Measurements from ENCODE around the gene SPEG.
"Not testable (repeated sequence)": the region's sequence is repeated elsewhere in the genome, so short reads cannot be mapped to it uniquely, and the experiment has no call there.

SPEG gene

DNA sequence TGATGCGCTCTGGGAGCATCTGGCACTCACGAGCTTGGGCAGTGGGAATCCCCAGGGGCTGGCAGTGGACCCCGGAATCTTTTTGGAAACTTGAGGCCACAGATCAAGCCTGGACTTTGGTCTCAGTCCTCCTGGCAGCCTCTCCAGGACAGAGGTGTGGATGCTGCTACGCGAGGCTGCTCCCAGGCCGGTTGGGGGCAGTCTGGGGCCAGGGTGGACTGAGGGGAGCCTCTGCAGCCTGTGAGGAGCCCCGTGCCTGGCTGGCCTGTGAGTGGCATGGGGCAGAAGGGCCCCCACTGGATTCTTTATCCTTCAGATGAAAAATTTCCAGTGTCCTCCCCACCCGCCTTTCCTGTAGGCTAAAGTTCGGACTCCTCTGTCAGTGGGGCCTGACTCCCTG is 29.2 kb upstream of the SPEG start:
- no peak for DNase-seq

DNA sequence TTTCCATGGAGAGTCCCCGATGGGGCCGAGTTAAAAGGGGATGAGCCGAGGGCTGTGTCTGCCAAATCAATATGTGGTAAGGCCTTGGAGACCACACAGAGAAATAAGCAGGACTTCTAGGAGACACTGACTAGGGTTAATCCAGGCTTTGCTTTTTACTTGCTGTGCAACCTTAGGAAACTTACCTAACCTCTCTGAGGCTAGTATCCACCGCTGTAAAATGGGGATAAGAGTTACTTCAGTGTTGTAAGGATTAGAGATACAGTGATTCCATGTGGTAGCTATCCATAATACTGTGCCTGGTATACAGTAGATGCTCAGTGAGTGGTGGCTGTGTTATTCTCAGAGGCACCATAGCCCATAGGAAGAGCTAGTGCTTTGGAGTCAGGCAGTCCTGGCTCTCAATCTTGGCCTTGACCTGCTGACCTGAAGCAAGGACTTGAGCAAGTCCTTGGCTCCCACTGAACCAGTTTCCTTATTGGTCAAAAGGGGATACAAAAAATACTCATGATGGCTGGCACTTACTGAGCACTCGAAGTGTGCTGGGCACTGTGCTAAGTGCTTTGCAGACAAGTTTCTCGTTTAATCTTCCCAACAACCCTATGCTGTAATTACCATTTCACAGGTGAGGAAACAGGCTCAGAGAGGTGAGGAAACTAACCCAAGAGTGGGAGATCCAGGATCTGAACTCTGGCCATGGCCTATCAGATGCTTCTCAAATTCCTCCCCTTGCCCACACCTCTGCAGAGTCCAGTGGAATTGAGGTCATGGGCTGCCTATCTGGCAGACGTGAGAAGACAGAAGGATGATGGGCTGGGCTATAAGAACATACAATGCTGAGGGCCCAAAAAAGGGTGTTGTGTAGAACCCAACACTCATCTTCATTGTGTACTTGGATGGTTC is 28.4 kb upstream of the SPEG start:
- no peak for DNase-seq

DNA sequence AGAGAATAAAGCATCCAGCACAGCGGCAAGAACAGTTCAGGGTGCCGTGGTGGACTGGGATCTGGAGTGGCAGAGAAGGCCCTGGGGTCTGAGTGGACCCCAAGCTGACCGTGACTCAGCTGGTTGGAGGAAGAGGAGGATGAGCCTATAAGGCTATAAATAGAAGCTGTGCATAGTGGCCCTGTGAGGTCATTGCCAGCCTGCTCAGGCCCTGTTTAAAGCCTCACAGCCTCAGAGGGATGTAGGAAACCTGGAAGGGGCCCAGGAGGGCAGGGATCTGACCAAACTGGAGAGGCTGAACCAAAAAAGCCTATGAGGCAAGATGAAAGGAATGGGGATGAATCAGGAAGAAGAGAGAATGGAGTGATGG is 27.8 kb upstream of the SPEG start:
- no peak for DNase-seq

- not testable (repeated sequence) for DNase-seq
Observed at GRCh38 chr2:219407343-219407742, 27.3 kb upstream of the SPEG start.

- DNase-seq, result no peak
Observed at GRCh38 chr2:219408204-219408603, 26.4 kb upstream of the SPEG start.

DNA sequence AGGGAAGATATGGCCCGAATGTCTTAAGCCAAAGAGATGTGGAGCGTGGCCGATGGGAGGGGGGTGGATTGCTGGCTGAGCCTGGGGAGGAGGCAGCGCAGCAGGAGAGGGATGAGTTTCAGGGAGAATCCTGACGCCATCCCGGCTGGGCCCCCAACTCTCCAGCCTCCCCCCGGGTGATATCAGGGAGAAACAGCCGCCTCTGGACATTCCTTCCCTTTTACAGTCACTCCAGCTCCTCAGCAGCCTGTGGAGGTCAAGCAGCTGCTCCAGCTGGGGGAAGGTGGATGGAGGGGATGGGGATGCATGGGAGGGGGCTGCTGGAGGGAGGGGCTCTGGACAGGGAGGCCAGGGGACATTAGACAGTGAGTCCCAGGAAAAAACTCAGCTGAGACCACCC is 26.0 kb upstream of the SPEG start:
- no peak for DNase-seq

- DNase-seq, result no peak
Observed at GRCh38 chr2:219409619-219410018, 25.0 kb upstream of the SPEG start.

GRCh38 chr2:219410390-219410789 is 24.3 kb upstream of the SPEG start:
- no peak for DNase-seq

- no peak for DNase-seq
Observed at GRCh38 chr2:219414857-219415256, 19.8 kb upstream of the SPEG start.

DNA sequence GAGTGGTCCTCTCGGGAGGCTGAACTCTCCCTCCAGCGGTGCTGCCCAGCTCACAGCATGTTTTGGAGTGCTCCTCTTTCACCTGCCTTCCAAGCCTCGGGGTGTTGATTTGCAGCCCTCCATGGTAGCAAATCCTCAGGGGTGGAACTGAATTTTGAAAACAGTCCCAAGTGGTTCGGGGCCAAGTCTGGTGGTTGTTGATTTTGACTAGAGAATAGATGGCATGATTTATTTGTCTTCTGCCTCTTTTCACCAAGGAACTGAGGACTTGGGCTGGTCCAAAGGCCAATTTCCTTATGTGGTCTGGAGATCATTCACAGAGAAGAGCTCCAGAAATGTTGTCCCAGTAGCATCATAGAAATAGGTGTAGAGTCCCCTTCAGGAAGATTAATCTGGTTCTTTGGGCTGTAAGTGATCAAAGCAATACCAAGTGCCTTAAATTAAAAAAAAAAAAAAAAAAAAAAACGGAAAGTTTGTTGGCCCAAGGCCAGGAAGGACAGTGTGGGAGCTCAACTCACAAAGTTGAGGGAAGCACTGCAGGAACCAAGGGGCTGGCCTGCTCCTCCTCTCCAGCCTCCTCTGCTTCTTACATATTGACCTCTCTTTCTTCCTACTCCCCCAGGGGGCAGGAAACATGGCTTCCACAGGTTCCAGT is 18.9 kb upstream of the SPEG start:
- DNase-seq, result no peak

DNA sequence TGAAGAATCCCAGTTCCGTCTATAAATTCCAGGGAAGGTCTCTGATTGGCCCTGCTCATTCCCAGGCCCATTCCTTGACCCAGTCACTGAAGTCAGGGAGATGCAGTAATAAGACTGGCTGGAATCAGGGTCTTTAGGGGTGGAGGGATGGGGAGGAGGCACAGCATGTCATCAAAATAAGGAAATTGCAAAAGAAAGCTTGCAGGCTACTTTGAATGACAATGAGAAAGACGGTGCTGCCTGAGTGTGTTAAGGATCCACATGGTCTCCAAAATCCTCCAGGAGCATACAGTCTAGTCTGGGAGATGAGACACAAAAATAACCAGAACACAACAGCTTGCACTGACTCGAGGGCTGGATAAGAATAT is 18.4 kb upstream of the SPEG start:
- DNase-seq, result no peak

DNA sequence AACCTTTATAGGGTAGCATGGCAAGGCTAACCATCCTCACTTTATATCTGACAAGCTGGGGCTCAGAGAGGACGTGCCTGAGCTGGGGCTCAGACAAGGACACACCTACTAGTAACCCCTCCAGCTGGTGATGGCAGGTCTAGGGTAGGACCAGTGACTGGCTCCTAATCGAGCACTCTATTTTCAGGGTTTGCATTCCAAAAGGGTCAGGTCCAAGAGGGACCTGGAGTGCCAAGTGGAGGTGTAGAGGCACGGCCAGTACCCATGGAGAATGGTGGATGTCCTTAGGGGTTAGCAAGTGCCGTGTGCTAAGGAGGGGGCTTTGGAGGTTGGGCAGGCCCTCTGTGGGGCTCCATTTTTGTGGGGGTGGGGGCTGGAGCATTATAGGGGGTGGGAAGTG is 17.7 kb upstream of the SPEG start:
- no peak for DNase-seq

DNA sequence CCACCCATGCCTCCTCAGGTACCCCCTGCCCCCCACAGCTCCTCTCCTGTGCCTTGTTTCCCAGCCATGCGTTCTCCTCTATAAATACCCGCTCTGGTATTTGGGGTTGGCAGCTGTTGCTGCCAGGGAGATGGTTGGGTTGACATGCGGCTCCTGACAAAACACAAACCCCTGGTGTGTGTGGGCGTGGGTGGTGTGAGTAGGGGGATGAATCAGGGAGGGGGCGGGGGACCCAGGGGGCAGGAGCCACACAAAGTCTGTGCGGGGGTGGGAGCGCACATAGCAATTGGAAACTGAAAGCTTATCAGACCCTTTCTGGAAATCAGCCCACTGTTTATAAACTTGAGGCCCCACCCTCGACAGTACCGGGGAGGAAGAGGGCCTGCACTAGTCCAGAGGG is 17.3 kb upstream of the SPEG start:
- DNase-seq, result no peak

GRCh38 chr2:219418155-219419011 is 16.3 kb upstream of the SPEG start, which contains the start of gene DES:
Gene DES, plus strand, starts transcription at chr2:219418377. Its CDS starts 86 bp downstream, at chr2:219418463.
- DNase-seq, result no peak

- no peak for DNase-seq
Observed at GRCh38 chr2:219419012-219419324, 15.7 kb upstream of the SPEG start.

- peak; percentile 90 for DNase-seq
Observed at GRCh38 chr2:219419331-219420197, 15.1 kb upstream of the SPEG start.

GRCh38 chr2:219420687-219421086 is 14.0 kb upstream of the SPEG start:
- DNase-seq, result no peak

DNA sequence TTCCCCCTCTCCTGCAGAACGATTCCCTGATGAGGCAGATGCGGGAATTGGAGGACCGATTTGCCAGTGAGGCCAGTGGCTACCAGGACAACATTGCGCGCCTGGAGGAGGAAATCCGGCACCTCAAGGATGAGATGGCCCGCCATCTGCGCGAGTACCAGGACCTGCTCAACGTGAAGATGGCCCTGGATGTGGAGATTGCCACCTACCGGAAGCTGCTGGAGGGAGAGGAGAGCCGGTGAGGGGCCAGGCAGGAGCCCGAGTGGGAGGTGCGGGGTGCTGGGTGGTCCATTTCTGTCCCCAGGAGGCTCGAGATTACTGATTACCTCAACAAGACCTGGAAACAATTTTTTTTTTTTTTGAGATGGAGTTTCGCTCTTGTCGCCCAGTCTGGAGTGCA is 13.3 kb upstream of the SPEG start:
- no peak for DNase-seq

GRCh38 chr2:219422952-219423534 is 11.6 kb upstream of the SPEG start:
- DNase-seq, result no peak

DNA sequence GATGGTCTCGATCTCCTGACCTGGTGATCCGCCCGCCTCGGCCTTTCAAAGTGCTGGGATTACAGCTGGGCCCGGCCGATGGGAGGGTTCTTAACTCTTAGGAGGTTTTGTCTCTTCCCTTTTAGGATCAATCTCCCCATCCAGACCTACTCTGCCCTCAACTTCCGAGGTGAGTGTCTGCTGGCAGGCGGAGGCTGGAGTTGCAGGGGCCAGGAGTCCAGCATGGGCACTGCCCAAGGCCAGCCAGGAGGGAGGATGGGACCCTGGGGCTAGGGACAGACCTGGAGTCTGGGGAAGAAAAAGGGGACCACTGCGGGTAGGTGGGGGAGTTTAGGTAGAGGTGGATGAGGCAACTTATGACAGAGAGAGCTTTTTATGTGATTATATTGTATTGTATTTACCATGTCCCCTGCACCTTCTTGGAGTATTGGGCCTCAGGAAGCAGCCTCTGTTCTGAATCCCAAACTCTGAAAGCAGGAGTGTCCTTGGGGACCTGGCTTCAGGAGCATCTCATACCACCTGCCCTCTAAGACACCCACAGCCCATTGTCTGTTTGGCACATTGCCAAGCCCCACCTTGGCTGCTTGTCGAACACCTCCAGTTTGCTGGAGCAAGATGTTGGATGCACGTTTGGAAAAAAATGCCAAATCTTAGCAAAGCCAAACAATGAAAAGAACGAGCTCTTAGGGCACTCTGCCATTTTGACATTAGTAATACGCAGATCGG is 10.8 kb upstream of the SPEG start:
- no peak for DNase-seq

- no peak for DNase-seq
Observed at GRCh38 chr2:219425238-219426067, 9.2 kb upstream of the SPEG start.
